IPS DF 4.7 (cell line): ENCODE results near the gene SHISA7.
A peak's percentile ranks its signal among the peaks of the same experiment; 100 is the strongest.

Source experiments
- DNase-seq: peaks from one replicate; pipeline ENCODE4 v3.0.0-alpha.2; 2013; ENCODE audit warnings: low spot score; ENCODE audit errors: extremely low read depth

The SHISA7 gene

GRCh38 chr19:55391191-55391670 is 51.9 kb downstream of the SHISA7 start:
- DNase-seq, result no peak

- DNase-seq, result no peak
These were observed 52.6 kb downstream of the SHISA7 start for GRCh38 chr19:55390461-55390880.

GRCh38 chr19:55389386-55390317 is 53.4 kb downstream of the SHISA7 start:
- no peak for DNase-seq

GRCh38 chr19:55387736-55388497 is 55.2 kb downstream of the SHISA7 start:
- no peak for DNase-seq

- no peak for DNase-seq
These were observed 56.6 kb downstream of the SHISA7 start for GRCh38 chr19:55386493-55386971.

GRCh38 chr19:55385724-55386492 is 57.2 kb downstream of the SHISA7 start, which contains the start of gene RPL28:
TSS of gene RPL28 (plus strand) at chr19:55385932. CDS start at chr19:55386358, 426 bp downstream.
- peak; percentile 97 for DNase-seq

GRCh38 chr19:55384920-55385723 is 58.0 kb downstream of the SHISA7 start:
- DNase-seq, result peak; percentile 72

- DNase-seq, result no peak
These were observed 58.8 kb downstream of the SHISA7 start, which contains the start of gene TMEM238 for GRCh38 chr19:55384131-55384919. TSS of gene TMEM238 (minus strand) at chr19:55384292. CDS start at chr19:55384259, 33 bp downstream.

- no peak for DNase-seq
These were observed 59.6 kb downstream of the SHISA7 start for GRCh38 chr19:55383279-55384130.

- no peak for DNase-seq
These were observed 60.5 kb downstream of the SHISA7 start for GRCh38 chr19:55382522-55383054.

GRCh38 chr19:55382013-55382412 is 61.1 kb downstream of the SHISA7 start:
- DNase-seq, result no peak

- DNase-seq, result no peak
These were observed 63.9 kb downstream of the SHISA7 start for GRCh38 chr19:55379174-55379573.
